SU-DHL-6 (cell line): ENCODE measurements around the gene AK9.

ENCODE experiments used
- CTCF ChIP-seq: fragments of 200-600 bp; sonication (generic); IDR thresholded peaks from one replicate; pipeline ENCODE4 v1.5.1; 2017; ENCODE audit warnings: antibody characterized with exemption, mild to moderate bottlenecking, low read length, moderate library complexity; ENCODE audit not compliant: insufficient read depth, poor library complexity, severe bottlenecking
- EZH2phosphoT487 ChIP-seq: fragments of 200-600 bp; sonication (generic), shearing (Covaris generic); conservative IDR thresholded peaks from 2 replicates; pipeline ENCODE4 v1.6.1; 2018; ENCODE audit warnings: mild to moderate bottlenecking, antibody characterized with exemption, low read length, moderate library complexity, mixed read lengths

GRCh38 chr6:109471105-109471810 is 219.7 kb downstream of the AK9 start:
- TF ChIP-seq CTCF (no peak), EZH2phosphoT487 (no peak)
